Measurements from ENCODE around the gene GH1.
"Not testable (repeated sequence)": the region's sequence is repeated elsewhere in the genome, so short reads cannot be mapped to it uniquely, and the experiment has no call there.

The GH1 gene

GRCh38 chr17:63894021-63894420, 24.6 kb downstream of the GH1 start:
- DNase-seq: not testable (repeated sequence)

- DNase-seq: not testable (repeated sequence)
Measured at GRCh38 chr17:63892316-63893037, 26.2 kb downstream of the GH1 start.

GRCh38 chr17:63889026-63889848, 29.4 kb downstream of the GH1 start:
- peak; percentile 43 for DNase-seq

GRCh38 chr17:63885119-63885518, 33.5 kb downstream of the GH1 start:
- not testable (repeated sequence) for DNase-seq

- DNase-seq: not testable (repeated sequence)
Measured at GRCh38 chr17:63882626-63883126, 36.0 kb downstream of the GH1 start.

- DNase-seq: peak; percentile 51
Measured at GRCh38 chr17:63881935-63882601, 36.6 kb downstream of the GH1 start, which contains the start of gene GH2. Gene GH2 (minus strand): TSS chr17:63881944. CDS start chr17:63881801, 143 bp downstream.

GRCh38 chr17:63881337-63881736, 37.3 kb downstream of the GH1 start:
- DNase-seq: not testable (repeated sequence)

GRCh38 chr17:63880706-63881105, 37.9 kb downstream of the GH1 start:
- DNase-seq: no peak

GRCh38 chr17:63878413-63878812, 40.2 kb downstream of the GH1 start:
- not testable (repeated sequence) for DNase-seq

- not testable (repeated sequence) for DNase-seq
Measured at GRCh38 chr17:63874693-63875092, 43.9 kb downstream of the GH1 start.

GRCh38 chr17:63874061-63874626, 44.5 kb downstream of the GH1 start:
- DNase-seq: not testable (repeated sequence)

- not testable (repeated sequence) for DNase-seq
Measured at GRCh38 chr17:63873577-63873976, 45.1 kb downstream of the GH1 start, which contains the start of gene CSH2. Gene CSH2 (minus strand): TSS chr17:63873677. CDS start chr17:63873614, 63 bp downstream.

- not testable (repeated sequence) for DNase-seq
Measured at GRCh38 chr17:63871646-63872365, 46.8 kb downstream of the GH1 start.

- DNase-seq: not testable (repeated sequence)
Measured at GRCh38 chr17:63870292-63870665, 48.4 kb downstream of the GH1 start.

GRCh38 chr17:63869491-63870291, 48.9 kb downstream of the GH1 start:
- not testable (repeated sequence) for DNase-seq

Data from CD4-positive, alpha-beta T cell treated with Interleukin-4 for 4 hours (primary cell).